Fibroblast of lung (primary cell): ENCODE measurements around the gene SSTR1. TPM values are rescaled to one million over a fixed set of nuclear protein-coding genes. Genes with fewer than 3 reads are reported as not detected.

ENCODE experiments used
- DNase-seq, 2 donors: peaks; one replicate each; pipeline versions ENCODE4 v3.0.0 to v3.0.0-alpha.2; 2010; ENCODE audit warnings: low read depth in 2 of 2
- H2AFZ ChIP-seq: 2 replicates; pipeline ENCODE4 v1.5.1; 2012; ENCODE audit warnings: low read length, control low read depth, inconsistent platforms
- H3K27ac ChIP-seq: 2 replicates; pipeline ENCODE4 v1.5.1; 2011; ENCODE audit warnings: low read length, control low read depth; ENCODE audit not compliant: insufficient read depth
- H3K27me3 ChIP-seq: 2 replicates; pipeline ENCODE4 v1.5.1; 2011; ENCODE audit warnings: mild to moderate bottlenecking, low read length; ENCODE audit not compliant: control insufficient read depth, insufficient read depth
- H3K36me3 ChIP-seq: 2 replicates; pipeline ENCODE4 v1.5.1; 2011; ENCODE audit warnings: low read length; ENCODE audit not compliant: control insufficient read depth, insufficient read depth
- H3K4me1 ChIP-seq: 2 replicates; pipeline ENCODE4 v1.5.1; 2011; ENCODE audit warnings: low read length; ENCODE audit not compliant: control insufficient read depth, insufficient read depth; ENCODE audit errors: extremely low read depth
- H3K4me2 ChIP-seq: 2 replicates; pipeline ENCODE4 v1.5.1; 2011; ENCODE audit warnings: low read length, control low read depth; ENCODE audit not compliant: insufficient read depth; ENCODE audit errors: extremely low read depth
- H3K4me3 ChIP-seq, 4 experiments: fragments of 200-600 bp in 1 of 4; sonication (generic) in 1 of 4; replicated peaks in 1 of 4; 2 replicates each; pipeline ENCODE4 v1.5.1; 2011 to 2016; ENCODE audit warnings: low read length in 4 of 4, low read depth in 3 of 4, mild to moderate bottlenecking in 3 of 4, control low read depth in 2 of 4, inconsistent platforms in 1 of 4, mixed read lengths in 1 of 4; ENCODE audit not compliant: insufficient read depth in 1 of 4; ENCODE audit errors: control extremely low read depth in 1 of 4
- H3K79me2 ChIP-seq: 2 replicates; pipeline ENCODE4 v1.5.1; 2012; ENCODE audit warnings: mild to moderate bottlenecking, low read length, inconsistent platforms; ENCODE audit not compliant: control insufficient read depth, insufficient read depth
- H3K9ac ChIP-seq: 2 replicates; pipeline ENCODE4 v1.5.1; 2011; ENCODE audit warnings: mild to moderate bottlenecking, low read length, control low read depth; ENCODE audit not compliant: insufficient read depth
- H3K9me3 ChIP-seq: 2 replicates; pipeline ENCODE4 v1.5.1; 2012; ENCODE audit warnings: low read depth, low read length; ENCODE audit not compliant: control insufficient read depth, insufficient read depth
- H4K20me1 ChIP-seq: 2 replicates; pipeline ENCODE4 v1.5.1; 2011; ENCODE audit warnings: low read length; ENCODE audit not compliant: control insufficient read depth, insufficient read depth; ENCODE audit errors: extremely low read depth
- CTCF ChIP-seq, 2 donors: IDR thresholded peaks in 1 of 2; conservative IDR thresholded peaks in 1 of 2; 1 replicate in 1 of 2; 2 replicates in 1 of 2; pipeline ENCODE4 v1.5.1; 2011 to 2012; ENCODE audit warnings: low read length in 2 of 2, control low read depth in 1 of 2, inconsistent platforms in 1 of 2, low read depth in 1 of 2, mild to moderate bottlenecking in 1 of 2
- EZH2 ChIP-seq: IDR thresholded peaks from 2 replicates; pipeline ENCODE4 v1.5.1; 2012; ENCODE audit warnings: low read length, control low read depth, mild to moderate bottlenecking; ENCODE audit errors: missing control alignments
- polyA plus RNA-seq, 2 donors: library from polyadenylated mRNA; depleted of rRNA in 1 of 2; stranded (reverse) in 1 of 2; unstranded in 1 of 2; fragments of >200 nt; gene quantifications; 2 replicates each; pipeline ENCODE4 v1.2.1, GENCODE V29; 2011 to 2012; ENCODE audit warnings: missing spikeins in 1 of 2
- total RNA-seq: library from RNA; depleted of rRNA; stranded (reverse); fragments of >200 nt; gene quantifications from 2 replicates; pipeline ENCODE4 v1.2.1, GENCODE V29; 2014

Gene SSTR1
- total and polyA plus RNA-seq, 2 donors (not counting 1 experiment from before 2014, with no cell fraction given): 3.0 to 7.8 TPM

DNA sequence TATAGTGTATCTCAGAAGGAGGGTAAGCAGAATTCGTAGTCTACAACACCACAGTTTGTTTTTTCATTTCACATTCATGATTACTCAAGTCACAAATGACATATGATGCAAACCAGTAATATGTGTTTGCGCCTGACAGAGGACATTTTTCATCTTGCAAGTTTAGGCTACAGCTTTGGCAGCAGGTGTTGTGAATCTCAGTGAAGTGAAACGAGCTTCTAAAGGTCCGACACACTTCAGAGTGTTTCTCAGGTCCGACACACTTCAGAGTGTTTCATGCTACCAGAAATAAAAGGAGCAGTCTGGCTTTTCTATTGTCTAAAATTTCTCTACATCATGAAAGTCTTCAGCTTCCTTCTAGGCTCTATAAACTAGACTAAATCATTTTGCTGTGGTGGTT is 25.5 kb downstream of the SSTR1 start:
- Histone ChIP-seq H4K20me1 (no peaks in the 10 kb centered on the region), H3K4me3 (no peak overlapping the region), H3K4me1 (no peaks in the 10 kb centered on the region), H3K79me2 (no peaks in the 10 kb centered on the region), H2AFZ (no peak overlapping the region), H3K27ac (no peak overlapping the region), H3K27me3 (no peaks in the 10 kb centered on the region), H3K9ac (no peak overlapping the region), H3K36me3 (no peaks in the 10 kb centered on the region), H3K4me2 (no peak overlapping the region), H3K9me3 (no peaks in the 10 kb centered on the region)
- TF ChIP-seq CTCF (conservative IDR thresholded peaks at IDR 0.05 in 1 of 2, IDR thresholded peaks at IDR 0.05 in 1 of 2; ENCODE audit: low read depth in 1 of 2, low read length in 2 of 2) (no peak), EZH2 (no peak)
- no peak for DNase-seq

- Histone ChIP-seq H4K20me1 (no peaks in the 10 kb centered on the region), H3K4me2 (no peak overlapping the region), H3K9me3 (no peaks in the 10 kb centered on the region), H3K4me3 (no peak overlapping the region), H3K9ac (no peak overlapping the region), H3K27me3 (no peaks in the 10 kb centered on the region), H2AFZ (no peak overlapping the region), H3K27ac (no peak overlapping the region), H3K4me1 (peaks cover 2% of the 10 kb centered on the region), H3K79me2 (no peaks in the 10 kb centered on the region), H3K36me3 (no peaks in the 10 kb centered on the region)
- no peak for TF ChIP-seq CTCF (conservative IDR thresholded peaks at IDR 0.05 in 1 of 2, IDR thresholded peaks at IDR 0.05 in 1 of 2; ENCODE audit: low read depth in 1 of 2, low read length in 2 of 2)
- peak; percentile 8 to 61 for DNase-seq
These were observed 30.6 kb downstream of the SSTR1 start for GRCh38 chr14:38238332-38238731.

GRCh38 chr14:38238878-38239277 is 31.2 kb downstream of the SSTR1 start:
- peak in 1 of 2 donors; percentile 7 for DNase-seq
- Histone ChIP-seq H3K36me3 (no peaks in the 10 kb centered on the region), H3K4me3 (no peak overlapping the region), H3K27me3 (no peaks in the 10 kb centered on the region), H3K9me3 (no peaks in the 10 kb centered on the region), H3K79me2 (no peaks in the 10 kb centered on the region), H4K20me1 (no peaks in the 10 kb centered on the region), H3K9ac (no peak overlapping the region), H3K4me2 (no peak overlapping the region), H3K27ac (no peak overlapping the region), H2AFZ (no peak overlapping the region), H3K4me1 (peaks cover 2% of the 10 kb centered on the region)
- TF ChIP-seq EZH2 (no peak), CTCF (conservative IDR thresholded peaks at IDR 0.05 in 1 of 2, IDR thresholded peaks at IDR 0.05 in 1 of 2; ENCODE audit: low read depth in 1 of 2, low read length in 2 of 2) (no peak)
